ENCODE measurements around the gene HOXD3. TPM values are rescaled to one million over a fixed set of nuclear protein-coding genes. Genes with fewer than 3 reads are reported as not detected.

Gene HOXD3
- total RNA-seq, 1 donor from 2014 or later, result not detected

- no peak overlapping the region for H3K4me3 Mint-ChIP-seq (ENCODE audit: low read depth)
- no peaks in the 10 kb centered on the region for H3K9me3 Mint-ChIP-seq (ENCODE audit: low read depth)
These were observed 9.2 kb upstream of the HOXD3 start for GRCh38 chr2:176147800-176148496.

GRCh38 chr2:176148751-176149421, 8.2 kb upstream of the HOXD3 start:
- H3K36me3 Mint-ChIP-seq (ENCODE audit: insufficient read depth), result no peaks in the 10 kb centered on the region
- TF ChIP-seq CTCF (IDR thresholded peaks at IDR 0.05; ENCODE audit: unreplicated experiment), result no peak
- peaks cover 97% of the 10 kb centered on the region for H3K27me3 Mint-ChIP-seq
- no peak overlapping the region for H3K4me3 Mint-ChIP-seq (ENCODE audit: low read depth)
- no peak overlapping the region for H3K27ac Mint-ChIP-seq
- H3K9me3 Mint-ChIP-seq (ENCODE audit: low read depth), result no peaks in the 10 kb centered on the region
- no peaks in the 10 kb centered on the region for H3K4me1 Mint-ChIP-seq (ENCODE audit: low read depth)
- no peak for DNase-seq (ENCODE audit: low spot score, unreplicated experiment)

More at GRCh38 chr2:176147800-176148496, 9.2 kb upstream of the HOXD3 start:
- no peak for DNase-seq (ENCODE audit: low spot score, unreplicated experiment)
- H3K27me3 Mint-ChIP-seq, result peaks cover 97% of the 10 kb centered on the region
- no peaks in the 10 kb centered on the region for H3K36me3 Mint-ChIP-seq (ENCODE audit: insufficient read depth)
- H3K27ac Mint-ChIP-seq, result no peak overlapping the region
- H3K4me1 Mint-ChIP-seq (ENCODE audit: low read depth), result no peaks in the 10 kb centered on the region
- no peak for TF ChIP-seq CTCF (IDR thresholded peaks at IDR 0.05; ENCODE audit: unreplicated experiment)

- H3K36me3 Mint-ChIP-seq (ENCODE audit: insufficient read depth), result no peaks in the 10 kb centered on the region
- DNase-seq (ENCODE audit: low spot score, unreplicated experiment), result no peak
These were observed 7.6 kb upstream of the HOXD3 start for GRCh38 chr2:176149481-176149938.

GRCh38 chr2:176149939-176150583, 7.0 kb upstream of the HOXD3 start:
- TF ChIP-seq CTCF (IDR thresholded peaks at IDR 0.05; ENCODE audit: unreplicated experiment), result no peak
- no peak overlapping the region for H3K4me3 Mint-ChIP-seq (ENCODE audit: low read depth)
- no peak overlapping the region for H3K27ac Mint-ChIP-seq
- H3K36me3 Mint-ChIP-seq (ENCODE audit: insufficient read depth), result no peaks in the 10 kb centered on the region
- no peaks in the 10 kb centered on the region for H3K9me3 Mint-ChIP-seq (ENCODE audit: low read depth)
- H3K27me3 Mint-ChIP-seq, result peaks cover 97% of the 10 kb centered on the region
- no peak for DNase-seq (ENCODE audit: low spot score, unreplicated experiment)
- H3K4me1 Mint-ChIP-seq (ENCODE audit: low read depth), result no peaks in the 10 kb centered on the region

More at GRCh38 chr2:176149481-176149938, 7.6 kb upstream of the HOXD3 start:
- no peak for TF ChIP-seq CTCF (IDR thresholded peaks at IDR 0.05; ENCODE audit: unreplicated experiment)
- Mint-ChIP-seq H3K27me3 (peaks cover 97% of the 10 kb centered on the region), H3K4me3 (ENCODE audit: low read depth) (no peak overlapping the region), H3K9me3 (ENCODE audit: low read depth) (no peaks in the 10 kb centered on the region), H3K27ac (no peak overlapping the region), H3K4me1 (ENCODE audit: low read depth) (no peaks in the 10 kb centered on the region)
